ENCODE data around the gene CEP290. TPM values are rescaled to one million over a fixed set of nuclear protein-coding genes. Genes with fewer than 3 reads are reported as not detected.

Gene CEP290
- total RNA-seq, 1 donor from 2014 or later: 27.5 TPM

GRCh38 chr12:88172844-88173407 is 31.0 kb upstream of the CEP290 start:
- Mint-ChIP-seq H3K27ac (ENCODE audit: unreplicated experiment) (no peak overlapping the region), H3K9me3 (no peaks in the 10 kb centered on the region), H3K36me3 (ENCODE audit: low read depth) (peaks cover 29% of the 10 kb centered on the region), H3K4me3 (no peak overlapping the region), H3K27me3 (ENCODE audit: low read depth) (no peaks in the 10 kb centered on the region), H3K4me1 (no peaks in the 10 kb centered on the region)
- DNase-seq (ENCODE audit: low read depth, low spot score): no peak
- TF ChIP-seq, protein P1, sequence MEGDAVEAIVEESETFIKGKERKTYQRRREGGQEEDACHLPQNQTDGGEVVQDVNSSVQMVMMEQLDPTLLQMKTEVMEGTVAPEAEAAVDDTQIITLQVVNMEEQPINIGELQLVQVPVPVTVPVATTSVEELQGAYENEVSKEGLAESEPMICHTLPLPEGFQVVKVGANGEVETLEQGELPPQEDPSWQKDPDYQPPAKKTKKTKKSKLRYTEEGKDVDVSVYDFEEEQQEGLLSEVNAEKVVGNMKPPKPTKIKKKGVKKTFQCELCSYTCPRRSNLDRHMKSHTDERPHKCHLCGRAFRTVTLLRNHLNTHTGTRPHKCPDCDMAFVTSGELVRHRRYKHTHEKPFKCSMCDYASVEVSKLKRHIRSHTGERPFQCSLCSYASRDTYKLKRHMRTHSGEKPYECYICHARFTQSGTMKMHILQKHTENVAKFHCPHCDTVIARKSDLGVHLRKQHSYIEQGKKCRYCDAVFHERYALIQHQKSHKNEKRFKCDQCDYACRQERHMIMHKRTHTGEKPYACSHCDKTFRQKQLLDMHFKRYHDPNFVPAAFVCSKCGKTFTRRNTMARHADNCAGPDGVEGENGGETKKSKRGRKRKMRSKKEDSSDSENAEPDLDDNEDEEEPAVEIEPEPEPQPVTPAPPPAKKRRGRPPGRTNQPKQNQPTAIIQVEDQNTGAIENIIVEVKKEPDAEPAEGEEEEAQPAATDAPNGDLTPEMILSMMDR (conservative IDR thresholded peaks at IDR 0.05): no peak

DNA sequence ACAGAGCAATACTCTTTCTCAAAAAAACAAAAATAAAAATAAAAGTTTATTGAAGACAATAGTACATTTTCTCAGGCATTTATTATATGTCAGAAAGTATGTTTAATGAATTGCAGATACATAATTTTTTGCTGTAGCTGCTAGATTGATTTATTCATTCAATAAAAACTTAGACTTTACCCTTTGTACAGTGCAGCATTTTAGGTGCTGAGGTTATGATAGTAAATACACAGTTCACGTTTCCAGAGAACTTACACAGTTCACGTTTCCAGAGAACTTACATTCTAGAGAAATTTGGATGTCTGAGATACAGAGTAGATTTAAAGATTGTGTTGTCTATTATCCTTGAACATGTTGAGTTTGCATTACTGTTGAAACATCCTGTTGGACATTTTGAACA is 25.5 kb upstream of the CEP290 start:
- H3K27ac Mint-ChIP-seq (ENCODE audit: unreplicated experiment): no peak overlapping the region
- H3K4me1 Mint-ChIP-seq: no peaks in the 10 kb centered on the region
- DNase-seq (ENCODE audit: low read depth, low spot score): no peak
- H3K4me3 Mint-ChIP-seq: no peak overlapping the region
- no peaks in the 10 kb centered on the region for H3K27me3 Mint-ChIP-seq (ENCODE audit: low read depth)
- peaks cover 46% of the 10 kb centered on the region for H3K36me3 Mint-ChIP-seq (ENCODE audit: low read depth)
- TF ChIP-seq, protein P1 (conservative IDR thresholded peaks at IDR 0.05): no peak
- no peaks in the 10 kb centered on the region for H3K9me3 Mint-ChIP-seq

DNA sequence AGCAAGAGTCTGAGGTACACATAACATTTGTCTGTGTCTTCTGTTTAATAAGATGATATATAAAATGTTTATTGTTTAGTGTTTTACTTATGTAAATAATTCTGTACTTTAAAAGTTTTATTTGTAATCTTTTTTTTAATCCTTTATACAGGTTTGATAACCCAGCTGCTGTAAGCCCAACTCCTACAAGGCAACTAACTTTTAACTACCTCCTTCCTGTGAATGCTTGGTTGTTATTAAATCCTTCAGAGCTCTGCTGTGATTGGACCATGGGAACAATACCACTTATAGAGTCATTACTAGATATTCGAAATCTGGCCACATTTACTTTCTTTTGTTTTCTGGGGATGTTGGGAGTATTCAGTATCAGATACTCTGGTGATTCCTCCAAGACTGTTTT is 24.3 kb upstream of the CEP290 start:
- DNase-seq (ENCODE audit: low read depth, low spot score): no peak
- no peaks in the 10 kb centered on the region for H3K9me3 Mint-ChIP-seq
- TF ChIP-seq, protein P1 (conservative IDR thresholded peaks at IDR 0.05): no peak
- no peaks in the 10 kb centered on the region for H3K27me3 Mint-ChIP-seq (ENCODE audit: low read depth)
- peaks cover 45% of the 10 kb centered on the region for H3K36me3 Mint-ChIP-seq (ENCODE audit: low read depth)
- H3K4me1 Mint-ChIP-seq: no peaks in the 10 kb centered on the region
- H3K27ac Mint-ChIP-seq (ENCODE audit: unreplicated experiment): no peak overlapping the region
- no peak overlapping the region for H3K4me3 Mint-ChIP-seq

GRCh38 chr12:88163371-88163770 is 21.5 kb upstream of the CEP290 start:
- H3K27me3 Mint-ChIP-seq (ENCODE audit: low read depth): no peaks in the 10 kb centered on the region
- DNase-seq (ENCODE audit: low read depth, low spot score): no peak
- TF ChIP-seq, protein P1 (conservative IDR thresholded peaks at IDR 0.05): no peak
- no peak overlapping the region for H3K4me3 Mint-ChIP-seq
- H3K36me3 Mint-ChIP-seq (ENCODE audit: low read depth): peaks cover 40% of the 10 kb centered on the region
- H3K9me3 Mint-ChIP-seq: no peaks in the 10 kb centered on the region
- H3K4me1 Mint-ChIP-seq: no peaks in the 10 kb centered on the region
- H3K27ac Mint-ChIP-seq (ENCODE audit: unreplicated experiment): no peak overlapping the region

DNA sequence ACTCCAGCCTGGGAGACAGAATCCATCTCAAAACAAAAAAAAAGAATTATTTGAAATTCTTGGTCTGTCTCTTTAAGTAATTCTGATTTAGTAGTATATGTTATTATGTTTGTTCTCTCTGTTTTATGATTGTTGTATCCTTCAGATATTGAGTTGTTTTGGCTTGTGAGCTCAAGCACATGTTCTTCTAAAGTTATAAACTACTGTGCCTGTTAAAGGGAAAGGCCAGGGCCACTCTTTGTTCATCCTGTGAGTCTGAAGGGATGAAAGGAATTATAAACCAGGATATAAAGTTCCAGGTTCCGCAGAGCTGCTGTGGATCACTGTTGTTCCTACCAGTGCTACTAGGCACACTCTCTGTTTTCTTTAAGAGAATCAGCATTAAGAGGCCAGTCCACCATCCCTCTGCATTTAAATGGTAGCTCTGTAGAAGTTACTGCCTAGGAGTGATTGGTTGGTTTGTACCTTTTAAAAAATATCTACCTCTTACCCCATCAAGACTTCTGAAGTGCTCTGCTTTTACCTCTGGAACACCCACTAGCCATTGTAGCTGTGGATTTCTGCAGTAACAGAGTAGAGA is 14.3 kb upstream of the CEP290 start:
- Mint-ChIP-seq H3K36me3 (ENCODE audit: low read depth) (peaks cover 3% of the 10 kb centered on the region), H3K4me1 (no peaks in the 10 kb centered on the region), H3K9me3 (no peaks in the 10 kb centered on the region), H3K27ac (ENCODE audit: unreplicated experiment) (no peak overlapping the region), H3K4me3 (no peak overlapping the region), H3K27me3 (ENCODE audit: low read depth) (no peaks in the 10 kb centered on the region)
- DNase-seq (ENCODE audit: low read depth, low spot score): no peak
- TF ChIP-seq, protein P1 (conservative IDR thresholded peaks at IDR 0.05): no peak

Measured in neural crest cell (in vitro differentiated cells).